CD4-positive, alpha-beta T cell (primary cell): ENCODE measurements around the gene RAMP3. TPM values are rescaled to one million over a fixed set of nuclear protein-coding genes. Genes with fewer than 3 reads are reported as not detected.

ENCODE experiments used
- ATAC-seq: fragments of 200-7000 bp; cut with Tn5 transposase; one replicate; pipeline ENCODE4 v1.10.0; 2022; ENCODE audit warnings: mild to moderate bottlenecking; ENCODE audit not compliant: poor library complexity
- CTCF ChIA-PET: fragments of 350-600 bp; sonication (Branson Sonifier 250); formaldehyde crosslinking; loops from one replicate; lab custom pipeline; 2021; ENCODE audit warnings: antibody characterized with exemption, inconsistent platforms; lab: Charles Lee
- POLR2A ChIA-PET: fragments of 350-600 bp; sonication (Branson Sonifier 250); formaldehyde crosslinking; loops from one replicate; lab custom pipeline; 2021; ENCODE audit warnings: antibody characterized with exemption, inconsistent platforms; lab: Charles Lee
- DNase-seq, 14 experiments: peaks; one replicate each; pipeline ENCODE4 v3.0.0-alpha.2; 2013 to 2020; ENCODE audit warnings: mixed read lengths in 2 of 14
- H3K27ac ChIP-seq, 2 donors: one replicate each; pipeline versions ENCODE4 v1.5.1 to v1.7.0; 2013; ENCODE audit warnings: low read length in 2 of 2, low read depth in 1 of 2, mild to moderate bottlenecking in 1 of 2
- H3K27me3 ChIP-seq, 2 experiments: 1 replicate in 1 of 2; 2 replicates in 1 of 2; pipeline versions ENCODE4 v1.6.1 to v1.7.0; 2013; ENCODE audit warnings: low read length in 2 of 2, control low read depth in 1 of 2, mild to moderate bottlenecking in 1 of 2, moderate library complexity in 1 of 2; ENCODE audit not compliant: insufficient read depth in 2 of 2, control insufficient read depth in 1 of 2
- H3K36me3 ChIP-seq: one replicate; pipeline ENCODE4 v1.6.1; 2013; ENCODE audit warnings: low read length, control low read depth; ENCODE audit not compliant: insufficient read depth
- H3K4me1 ChIP-seq: one replicate; pipeline ENCODE4 v1.6.1; 2013; ENCODE audit warnings: low read length, control low read depth; ENCODE audit not compliant: insufficient read depth
- H3K4me3 ChIP-seq: one replicate; pipeline ENCODE4 v1.5.1; 2013; ENCODE audit warnings: mild to moderate bottlenecking, low read length, moderate library complexity
- H3K9me3 ChIP-seq, 2 experiments: 1 replicate in 1 of 2; 2 replicates in 1 of 2; pipeline versions ENCODE4 v1.6.1 to v1.7.0; 2013; ENCODE audit warnings: low read length in 2 of 2, mild to moderate bottlenecking in 2 of 2, control low read depth in 1 of 2, moderate library complexity in 1 of 2; ENCODE audit not compliant: control insufficient read depth in 1 of 2, insufficient read depth in 1 of 2
- H3K27ac Mint-ChIP-seq: one replicate; pipeline ENCODE4 v1.8.0; 2020; ENCODE audit warnings: mixed read lengths
- H3K27me3 Mint-ChIP-seq: one replicate; pipeline ENCODE4 v1.8.0; 2021; ENCODE audit warnings: mixed read lengths
- H3K36me3 Mint-ChIP-seq: one replicate; pipeline ENCODE4 v1.8.0; 2021; ENCODE audit warnings: low read depth, mixed read lengths
- H3K4me1 Mint-ChIP-seq: one replicate; pipeline ENCODE4 v1.8.0; 2021; ENCODE audit warnings: low read depth, mixed read lengths
- H3K4me3 Mint-ChIP-seq: one replicate; pipeline ENCODE4 v1.8.0; 2020; ENCODE audit warnings: mild to moderate bottlenecking, mixed read lengths
- H3K9me3 Mint-ChIP-seq: one replicate; pipeline ENCODE4 v1.8.0; 2020; ENCODE audit warnings: mixed read lengths
- CTCF ChIP-seq: fragments of 200-600 bp; IDR thresholded peaks from one replicate; pipeline ENCODE4 v1.8.0; 2022; ENCODE audit warnings: antibody characterized with exemption, mild to moderate bottlenecking
- intact Hi-C, 2 experiments: fragments of 100-400 bp; cut with DNase I in 1 of 2; cut with micrococcal nuclease in 1 of 2; formaldehyde crosslinking; loops; one replicate each; pipeline versions ENCODE4 v1.15.1 to v1.9.0; 2023 to 2025; cut with DNase I, micrococcal nuclease
- total RNA-seq, 174 experiments: library from RNA in 2 of 174; stranded (reverse) in 2 of 174; gene quantifications; one replicate each; pipeline ENCODE4 v1.2.3 and lab custom pipeline; 2021 to 2026

RAMP3 gene
- total RNA-seq, 2 experiments from 2014 or later, result not detected

GRCh38 chr7:45225948-45226335 lies 68.4 kb downstream of the RAMP3 start:
- Mint-ChIP-seq H3K27ac (no peak overlapping the region), H3K9me3 (no peaks in the 10 kb centered on the region), H3K27me3 (peaks cover 61% of the 10 kb centered on the region), H3K4me1 (no peaks in the 10 kb centered on the region), H3K4me3 (no peak overlapping the region), H3K36me3 (no peaks in the 10 kb centered on the region)
- intact Hi-C loops, result no loop called here
- Histone ChIP-seq H3K9me3 (peaks cover 0 to 7% of the 10 kb centered on the region in 2 experiments), H3K27ac (no peak overlapping the region), H3K36me3 (no peaks in the 10 kb centered on the region), H3K4me3 (no peak overlapping the region), H3K27me3 (peaks cover 0 to 5% of the 10 kb centered on the region in 2 experiments), H3K4me1 (no peaks in the 10 kb centered on the region)
- no peak for TF ChIP-seq CTCF
- POLR2A ChIA-PET, result no interaction called here
- ATAC-seq (no peak), DNase-seq (no peak)
- CTCF ChIA-PET, result no interaction called here

GRCh38 chr7:45229156-45229920 lies 71.7 kb downstream of the RAMP3 start:
- POLR2A ChIA-PET, result interaction anchor here (0.7 kb wide), 1 partner anchor 489 kb away, joined by 4 read pairs; no protein-coding TSS in a partner anchor
- Mint-ChIP-seq H3K4me3 (no peak overlapping the region), H3K4me1 (no peaks in the 10 kb centered on the region), H3K36me3 (no peaks in the 10 kb centered on the region), H3K27me3 (peaks cover 55% of the 10 kb centered on the region), H3K27ac (no peak overlapping the region), H3K9me3 (no peaks in the 10 kb centered on the region)
- no peak overlapping the region for H3K27ac ChIP-seq
- CTCF ChIA-PET, result interaction anchor here (1.1 kb wide), 1 partner anchor 11 kb away, joined by 3 read pairs; no protein-coding TSS in a partner anchor
- H3K4me1 ChIP-seq, result no peaks in the 10 kb centered on the region
- peaks cover 0 to 7% of the 10 kb centered on the region in 2 experiments for H3K9me3 ChIP-seq
- no peak for DNase-seq
- TF ChIP-seq CTCF, result no peak
- intact Hi-C loops, result no loop called here
- peaks cover 0 to 7% of the 10 kb centered on the region in 2 experiments for H3K27me3 ChIP-seq
- H3K36me3 ChIP-seq, result no peaks in the 10 kb centered on the region
- no peak overlapping the region for H3K4me3 ChIP-seq
- ATAC-seq, result no peak

DNA sequence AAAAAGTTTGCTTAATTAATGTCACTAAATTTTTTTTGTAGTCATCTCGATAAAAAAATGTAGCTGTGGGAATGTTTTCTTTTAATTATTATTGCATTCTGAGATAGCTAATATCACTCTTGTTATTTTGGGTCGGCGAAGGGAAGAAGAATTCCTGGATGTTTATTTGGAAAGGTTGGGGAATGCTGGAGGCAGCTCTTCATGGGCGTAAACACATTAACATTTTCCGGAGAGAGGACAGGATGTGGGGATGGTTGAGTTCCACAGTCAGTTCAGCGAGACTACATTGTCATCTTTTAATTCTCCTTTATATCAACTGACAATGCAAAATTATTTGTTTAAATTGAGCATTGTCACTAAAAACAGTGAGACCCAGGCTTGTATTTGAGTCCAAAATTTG lies 72.5 kb downstream of the RAMP3 start:
- no peak overlapping the region for H3K27ac ChIP-seq
- no peaks in the 10 kb centered on the region for H3K4me1 ChIP-seq
- H3K9me3 Mint-ChIP-seq, result no peaks in the 10 kb centered on the region
- no peaks in the 10 kb centered on the region for H3K36me3 ChIP-seq
- POLR2A ChIA-PET, result no interaction called here
- peaks cover 0 to under 1% of the 10 kb centered on the region in 2 experiments for H3K9me3 ChIP-seq
- ATAC-seq (no peak), DNase-seq (no peak)
- CTCF ChIA-PET, result interaction anchor here (1.1 kb wide), 1 partner anchor 10 kb away, joined by 3 read pairs; no protein-coding TSS in a partner anchor
- peaks cover 53% of the 10 kb centered on the region for H3K27me3 Mint-ChIP-seq
- no peaks in the 10 kb centered on the region for H3K4me1 Mint-ChIP-seq
- H3K4me3 ChIP-seq, result no peak overlapping the region
- TF ChIP-seq CTCF, result no peak
- no peak overlapping the region for H3K4me3 Mint-ChIP-seq
- no peak overlapping the region for H3K27ac Mint-ChIP-seq
- peaks cover 2 to 7% of the 10 kb centered on the region in 2 experiments for H3K27me3 ChIP-seq
- intact Hi-C loops, result no loop called here
- no peaks in the 10 kb centered on the region for H3K36me3 Mint-ChIP-seq
